NB4 (cell line): ENCODE data around the gene OGFOD2.

Source experiments
- DNase-seq: peaks from one replicate; pipeline ENCODE4 v3.0.0; 2010; ENCODE audit warnings: low read depth
- H3K4me3 ChIP-seq: one replicate; pipeline ENCODE4 v1.5.1; 2011; ENCODE audit warnings: mild to moderate bottlenecking, low read depth, low read length, moderate library complexity
- CTCF ChIP-seq: IDR thresholded peaks from one replicate; pipeline ENCODE4 v1.5.1; 2012; ENCODE audit warnings: low read depth, low read length
- MYC ChIP-seq: IDR thresholded peaks from 2 replicates; pipeline ENCODE4 v1.6.1; 2011; ENCODE audit warnings: low read depth, low read length
- POLR2A ChIP-seq: IDR thresholded peaks from 2 replicates; pipeline ENCODE4 v1.6.1; 2011; ENCODE audit warnings: mild to moderate bottlenecking; ENCODE audit not compliant: insufficient read length; ENCODE audit errors: extremely low read depth
- TF ChIP-seq, protein P1 (sequence below): IDR thresholded peaks from 2 replicates; pipeline ENCODE4 v1.6.1; 2011; ENCODE audit warnings: low read depth, low read length

Gene OGFOD2

DNA sequence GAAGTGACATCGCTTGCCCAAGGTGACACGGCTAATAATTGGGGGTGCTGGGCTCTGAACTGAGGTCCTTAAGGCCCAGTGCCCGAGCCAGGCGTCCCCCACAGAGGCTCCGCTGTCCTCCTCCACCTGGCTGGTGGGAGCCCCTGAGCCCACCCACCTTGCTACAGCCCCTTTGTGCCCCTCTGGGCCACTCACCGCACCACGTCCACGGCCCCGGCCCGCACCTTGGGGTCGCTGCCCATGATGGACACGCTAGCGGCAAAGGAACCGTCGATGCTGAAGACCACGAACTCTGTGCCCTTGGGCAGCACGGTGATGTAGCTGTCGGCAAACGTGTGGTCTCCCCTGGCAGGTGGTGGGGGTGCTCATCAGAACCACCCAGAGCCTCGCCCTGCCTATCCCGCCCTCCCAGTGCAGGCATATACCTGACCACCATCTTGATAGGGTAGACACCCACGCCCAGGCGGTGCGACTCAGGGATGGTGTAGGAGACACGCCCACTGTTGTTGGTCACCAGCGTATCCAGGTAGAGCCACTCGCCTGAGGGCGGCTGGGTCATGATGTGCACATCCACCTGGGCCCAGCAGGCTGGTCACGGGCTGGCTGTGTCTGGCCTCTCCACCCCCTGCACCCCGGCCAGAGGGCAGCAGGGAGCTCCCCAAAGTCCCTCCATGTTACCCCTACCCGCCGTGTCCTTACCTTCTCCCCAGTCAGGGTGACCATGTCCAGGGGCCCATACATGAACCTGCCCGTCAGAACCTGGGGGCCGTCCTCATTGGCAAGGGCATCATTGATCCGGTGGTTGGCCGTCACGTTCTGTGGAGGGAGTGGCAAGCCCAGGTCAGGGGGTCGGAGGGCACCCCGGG, 12.3 kb downstream of the OGFOD2 start:
- TF ChIP-seq, protein P1, sequence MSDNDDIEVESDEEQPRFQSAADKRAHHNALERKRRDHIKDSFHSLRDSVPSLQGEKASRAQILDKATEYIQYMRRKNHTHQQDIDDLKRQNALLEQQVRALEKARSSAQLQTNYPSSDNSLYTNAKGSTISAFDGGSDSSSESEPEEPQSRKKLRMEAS, result no peak
- TF ChIP-seq CTCF, result no peak
- no peak for TF ChIP-seq POLR2A
- DNase-seq, result no peak
- H3K4me3 ChIP-seq, result no peak overlapping the region

GRCh38 chr12:122988036-122988435, 13.0 kb downstream of the OGFOD2 start:
- H3K4me3 ChIP-seq, result no peak overlapping the region
- DNase-seq, result no peak
- TF ChIP-seq MYC (no peak), POLR2A (no peak), CTCF (no peak)
- TF ChIP-seq, protein P1, result no peak

DNA sequence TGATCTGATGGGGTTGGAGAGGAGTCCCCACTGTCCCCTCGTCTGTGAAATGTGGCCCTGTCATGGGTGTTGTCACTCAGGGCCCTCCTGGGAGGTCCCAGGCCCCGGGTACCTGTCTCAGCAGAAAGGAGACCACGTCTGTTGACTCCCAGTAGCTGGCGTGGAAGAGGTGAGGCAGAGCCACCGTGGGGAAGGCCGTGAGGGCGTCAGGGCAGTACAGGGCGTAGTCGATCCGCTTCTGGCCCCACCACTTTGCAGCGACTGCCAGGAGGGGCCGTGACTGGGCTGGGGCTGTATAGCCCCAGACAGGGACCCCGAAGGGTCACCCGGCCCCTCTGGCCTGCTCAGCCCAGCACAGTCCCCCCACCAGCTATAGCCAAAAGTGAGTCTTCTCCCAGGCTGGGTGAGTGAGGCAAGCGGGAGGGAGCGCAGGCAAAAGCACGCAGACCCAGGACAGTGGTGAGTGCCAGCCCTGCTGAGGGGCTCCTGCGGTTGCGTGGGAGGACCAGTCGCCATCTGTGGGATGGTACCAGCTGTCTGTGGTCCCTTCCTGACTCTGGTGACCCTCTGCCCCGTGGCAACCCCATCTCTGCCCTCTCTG, 13.7 kb downstream of the OGFOD2 start:
- H3K4me3 ChIP-seq, result no peak overlapping the region
- DNase-seq, result no peak
- TF ChIP-seq POLR2A (no peak), MYC (no peak), CTCF (no peak)
- TF ChIP-seq, protein P1, result no peak

GRCh38 chr12:122989225-122989839, 14.3 kb downstream of the OGFOD2 start:
- no peak overlapping the region for H3K4me3 ChIP-seq
- TF ChIP-seq MYC (no peak), CTCF (peak; percentile 26)
- no peak for DNase-seq

DNA sequence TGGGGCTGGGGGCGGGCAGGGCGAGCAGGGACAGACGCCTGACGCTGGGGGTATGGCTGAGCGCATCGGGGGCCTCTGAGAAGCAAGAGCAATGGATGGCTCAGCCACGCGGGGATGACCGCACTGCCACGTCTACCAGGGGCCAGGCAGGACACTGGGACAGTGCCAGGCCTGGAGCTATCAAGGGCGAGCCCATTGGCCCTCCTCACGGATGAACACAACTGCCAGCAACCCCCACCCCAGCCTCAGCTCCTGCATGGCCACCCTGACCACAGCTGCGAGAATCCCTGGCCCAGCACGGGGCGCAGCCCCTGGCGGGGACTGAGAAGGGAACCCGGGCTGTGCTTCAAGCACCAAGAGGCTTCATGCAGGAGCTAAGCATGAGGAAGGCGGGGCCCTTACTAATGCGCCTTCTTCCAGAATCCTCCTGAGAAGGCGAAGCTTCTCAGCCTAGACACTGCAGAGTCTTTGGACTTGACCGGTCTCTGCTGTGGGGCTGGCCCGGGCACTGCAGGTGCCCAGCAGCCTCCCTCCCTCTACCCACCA, 14.9 kb downstream of the OGFOD2 start:
- no peak for TF ChIP-seq CTCF
- TF ChIP-seq, protein P1, result no peak
- DNase-seq, result peak; percentile 16
- no peak overlapping the region for H3K4me3 ChIP-seq
